Hepatocyte (in vitro differentiated cells): ENCODE data around the gene FBXO27.

Experiments
- EZH2 ChIP-seq: fragments of 200-600 bp; sonication (generic); IDR thresholded peaks from 2 replicates; pipeline ENCODE4 v1.6.1; 2016; ENCODE audit warnings: antibody characterized with exemption, mild to moderate bottlenecking, borderline replicate concordance
- EZH2phosphoT487 ChIP-seq: fragments of 200-600 bp; sonication (generic); IDR thresholded peaks from one replicate; pipeline ENCODE4 v1.6.1; 2018; ENCODE audit warnings: antibody characterized with exemption, mild to moderate bottlenecking, low read depth, moderate library complexity; ENCODE audit not compliant: unreplicated experiment, severe bottlenecking
- TF ChIP-seq, protein P1 (sequence below): fragments of 200-600 bp; sonication (generic); IDR thresholded peaks from 2 replicates; pipeline ENCODE4 v1.5.1; 2016; ENCODE audit warnings: antibody characterized with exemption, mild to moderate bottlenecking; ENCODE audit not compliant: poor library complexity

DNA sequence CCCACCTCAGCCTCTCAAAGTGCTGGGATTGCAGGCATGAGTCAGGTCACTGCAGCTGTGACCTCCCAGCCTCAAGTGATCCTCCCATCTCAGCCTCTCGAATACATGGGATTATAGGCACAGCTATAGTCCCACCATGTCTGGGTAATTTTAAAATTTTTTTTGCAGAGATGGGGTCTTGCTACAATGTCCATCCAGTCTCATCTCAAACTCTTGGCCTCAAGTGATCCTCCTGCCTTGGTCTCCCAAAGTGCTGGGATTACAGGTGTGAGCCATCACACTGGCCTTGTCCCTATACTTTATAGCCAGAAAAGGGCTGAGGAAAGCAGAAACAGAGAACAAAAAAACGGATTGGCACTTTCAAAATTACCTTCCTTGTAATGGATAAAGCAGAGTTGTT lies 4.8 kb upstream of the FBXO27 start:
- TF ChIP-seq, protein P1, sequence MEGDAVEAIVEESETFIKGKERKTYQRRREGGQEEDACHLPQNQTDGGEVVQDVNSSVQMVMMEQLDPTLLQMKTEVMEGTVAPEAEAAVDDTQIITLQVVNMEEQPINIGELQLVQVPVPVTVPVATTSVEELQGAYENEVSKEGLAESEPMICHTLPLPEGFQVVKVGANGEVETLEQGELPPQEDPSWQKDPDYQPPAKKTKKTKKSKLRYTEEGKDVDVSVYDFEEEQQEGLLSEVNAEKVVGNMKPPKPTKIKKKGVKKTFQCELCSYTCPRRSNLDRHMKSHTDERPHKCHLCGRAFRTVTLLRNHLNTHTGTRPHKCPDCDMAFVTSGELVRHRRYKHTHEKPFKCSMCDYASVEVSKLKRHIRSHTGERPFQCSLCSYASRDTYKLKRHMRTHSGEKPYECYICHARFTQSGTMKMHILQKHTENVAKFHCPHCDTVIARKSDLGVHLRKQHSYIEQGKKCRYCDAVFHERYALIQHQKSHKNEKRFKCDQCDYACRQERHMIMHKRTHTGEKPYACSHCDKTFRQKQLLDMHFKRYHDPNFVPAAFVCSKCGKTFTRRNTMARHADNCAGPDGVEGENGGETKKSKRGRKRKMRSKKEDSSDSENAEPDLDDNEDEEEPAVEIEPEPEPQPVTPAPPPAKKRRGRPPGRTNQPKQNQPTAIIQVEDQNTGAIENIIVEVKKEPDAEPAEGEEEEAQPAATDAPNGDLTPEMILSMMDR = no peak
- TF ChIP-seq EZH2 (no peak), EZH2phosphoT487 (no peak)
